NK-92 (cell line): ENCODE data around the gene AJM1.
A peak's percentile ranks its signal among the peaks of the same experiment; 100 is the strongest.
"Not testable (repeated sequence)": the region's sequence is repeated elsewhere in the genome, so short reads cannot be mapped to it uniquely, and the experiment has no call there.

Experiments used
- DNase-seq: peaks from one replicate; lab custom pipeline; 2025; ENCODE audit not compliant: unreplicated experiment; lab: John Stamatoyannopoulos, UW

Gene AJM1

GRCh38 chr9:136842380-136842948 is at the start of gene AJM1:
Gene AJM1, plus strand, starts transcription at chr9:136842478. Its CDS starts 1,937 bp downstream, at chr9:136844415.
- not testable (repeated sequence) for DNase-seq

GRCh38 chr9:136793086-136793946 is 49.0 kb upstream of the AJM1 start:
- no peak for DNase-seq

- no peak for DNase-seq
Observed at GRCh38 chr9:136794281-136794999, 47.8 kb upstream of the AJM1 start.

GRCh38 chr9:136795000-136795348 is 47.3 kb upstream of the AJM1 start:
- DNase-seq, result no peak

GRCh38 chr9:136796238-136796774 is 46.0 kb upstream of the AJM1 start, which contains the start of gene CCDC183:
Gene CCDC183, plus strand, starts transcription at chr9:136796338. Its CDS starts 60 bp downstream, at chr9:136796398.
- DNase-seq, result no peak

GRCh38 chr9:136796775-136797347 is 45.4 kb upstream of the AJM1 start:
- not testable (repeated sequence) for DNase-seq

- DNase-seq, result no peak
Observed at GRCh38 chr9:136798708-136799078, 43.6 kb upstream of the AJM1 start.

- no peak for DNase-seq
Observed at GRCh38 chr9:136799079-136799853, 43.0 kb upstream of the AJM1 start.

- DNase-seq, result peak; percentile 56
Observed at GRCh38 chr9:136799854-136800657, 42.2 kb upstream of the AJM1 start.

- DNase-seq, result no peak
Observed at GRCh38 chr9:136802321-136802720, 40.0 kb upstream of the AJM1 start.

GRCh38 chr9:136803009-136803550 is 39.2 kb upstream of the AJM1 start:
- not testable (repeated sequence) for DNase-seq

- no peak for DNase-seq
Observed at GRCh38 chr9:136803551-136804508, 38.4 kb upstream of the AJM1 start.

- DNase-seq, result no peak
Observed at GRCh38 chr9:136804509-136805206, 37.6 kb upstream of the AJM1 start.

- DNase-seq, result no peak
Observed at GRCh38 chr9:136805207-136805740, 37.0 kb upstream of the AJM1 start.

- no peak for DNase-seq
Observed at GRCh38 chr9:136806067-136806466, 36.2 kb upstream of the AJM1 start.

GRCh38 chr9:136806631-136807201 is 35.6 kb upstream of the AJM1 start:
- DNase-seq, result no peak
